Fibroblast of villous mesenchyme (primary cell): Measurements from ENCODE around the gene TMEM81. TPM values are rescaled to one million over a fixed set of nuclear protein-coding genes. Genes with fewer than 3 reads are reported as not detected.

Experiments
- DNase-seq: peaks from one replicate; pipeline ENCODE4 v3.0.0-alpha.2; 2010; ENCODE audit warnings: low read depth
- H3K4me3 ChIP-seq: 2 replicates; pipeline ENCODE4 v1.5.1; 2011; ENCODE audit warnings: low read depth, mild to moderate bottlenecking, low read length
- CTCF ChIP-seq: IDR thresholded peaks from 2 replicates; pipeline ENCODE4 v1.5.1; 2012; ENCODE audit warnings: low read depth, mild to moderate bottlenecking, low read length; ENCODE audit not compliant: insufficient read depth
- total RNA-seq: library from RNA; depleted of rRNA; stranded (reverse); fragments of >200 nt; gene quantifications from 2 replicates; pipeline ENCODE4 v1.2.3, GENCODE V29; 2012

Gene TMEM81
- total RNA-seq, 1 donor, result 1.3 TPM

GRCh38 chr1:205077934-205078311 lies 6.3 kb downstream of the TMEM81 start:
- DNase-seq, result no peak
- no peak for TF ChIP-seq CTCF
- H3K4me3 ChIP-seq, result no peak overlapping the region

- no peak for DNase-seq
- TF ChIP-seq CTCF, result no peak
Observed at GRCh38 chr1:205077158-205077933, 6.9 kb downstream of the TMEM81 start.

GRCh38 chr1:205076245-205076761 lies 8.0 kb downstream of the TMEM81 start:
- TF ChIP-seq CTCF, result no peak
- no peak for DNase-seq
- no peak overlapping the region for H3K4me3 ChIP-seq

More at GRCh38 chr1:205077158-205077933, 6.9 kb downstream of the TMEM81 start:
- no peak overlapping the region for H3K4me3 ChIP-seq

- H3K4me3 ChIP-seq, result no peak overlapping the region
- no peak for DNase-seq
- TF ChIP-seq CTCF, result no peak
Observed at GRCh38 chr1:205075642-205076155, 8.6 kb downstream of the TMEM81 start.

- no peak overlapping the region for H3K4me3 ChIP-seq
- DNase-seq, result no peak
- TF ChIP-seq CTCF, result no peak
Observed at GRCh38 chr1:205074513-205074912, 9.7 kb downstream of the TMEM81 start.

- no peak for TF ChIP-seq CTCF
- DNase-seq, result no peak
- no peak overlapping the region for H3K4me3 ChIP-seq
Observed at GRCh38 chr1:205074084-205074483, 10.2 kb downstream of the TMEM81 start.
